ENCODE measurements around the gene EPSTI1. TPM values are rescaled to one million over a fixed set of nuclear protein-coding genes. Genes with fewer than 3 reads are reported as not detected.

The EPSTI1 gene
- total RNA-seq, 1 experiment from 2014 or later: 0.69 TPM

DNA sequence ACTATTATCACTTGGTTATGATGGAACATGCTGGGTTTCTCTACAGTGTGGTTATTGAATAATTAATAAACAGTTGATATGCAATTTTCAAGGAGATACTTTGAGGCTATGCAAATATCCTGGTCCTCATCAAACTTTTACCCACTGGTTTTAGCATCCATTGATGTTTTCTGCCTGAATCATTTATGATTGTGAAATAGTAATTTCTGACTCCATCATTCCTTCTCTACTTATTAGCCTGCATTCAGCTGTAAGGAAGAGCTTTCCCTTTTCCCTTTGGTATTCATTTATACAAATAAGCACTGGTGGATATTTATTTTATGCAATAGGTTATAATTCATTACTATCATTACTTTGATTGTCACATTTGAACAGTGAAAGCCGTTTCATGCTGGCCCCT, 17.5 kb upstream of the EPSTI1 start:
- DNase-seq (ENCODE audit: low read depth, low spot score): no peak
- intact Hi-C loops (cut with micrococcal nuclease; ENCODE audit: unreplicated experiment): no loop called here
- H3K27ac ChIP-seq (ENCODE audit: low read length): no peak overlapping the region
- CTCF ChIA-PET: no interaction called here
- H3K27me3 ChIP-seq (ENCODE audit: control insufficient read depth, insufficient read depth, low read length): no peaks in the 10 kb centered on the region
- no peaks in the 10 kb centered on the region for H3K9me3 ChIP-seq (ENCODE audit: control insufficient read depth, insufficient read depth, low read depth, low read length)
- no peak for ATAC-seq
- TF ChIP-seq, protein P1, sequence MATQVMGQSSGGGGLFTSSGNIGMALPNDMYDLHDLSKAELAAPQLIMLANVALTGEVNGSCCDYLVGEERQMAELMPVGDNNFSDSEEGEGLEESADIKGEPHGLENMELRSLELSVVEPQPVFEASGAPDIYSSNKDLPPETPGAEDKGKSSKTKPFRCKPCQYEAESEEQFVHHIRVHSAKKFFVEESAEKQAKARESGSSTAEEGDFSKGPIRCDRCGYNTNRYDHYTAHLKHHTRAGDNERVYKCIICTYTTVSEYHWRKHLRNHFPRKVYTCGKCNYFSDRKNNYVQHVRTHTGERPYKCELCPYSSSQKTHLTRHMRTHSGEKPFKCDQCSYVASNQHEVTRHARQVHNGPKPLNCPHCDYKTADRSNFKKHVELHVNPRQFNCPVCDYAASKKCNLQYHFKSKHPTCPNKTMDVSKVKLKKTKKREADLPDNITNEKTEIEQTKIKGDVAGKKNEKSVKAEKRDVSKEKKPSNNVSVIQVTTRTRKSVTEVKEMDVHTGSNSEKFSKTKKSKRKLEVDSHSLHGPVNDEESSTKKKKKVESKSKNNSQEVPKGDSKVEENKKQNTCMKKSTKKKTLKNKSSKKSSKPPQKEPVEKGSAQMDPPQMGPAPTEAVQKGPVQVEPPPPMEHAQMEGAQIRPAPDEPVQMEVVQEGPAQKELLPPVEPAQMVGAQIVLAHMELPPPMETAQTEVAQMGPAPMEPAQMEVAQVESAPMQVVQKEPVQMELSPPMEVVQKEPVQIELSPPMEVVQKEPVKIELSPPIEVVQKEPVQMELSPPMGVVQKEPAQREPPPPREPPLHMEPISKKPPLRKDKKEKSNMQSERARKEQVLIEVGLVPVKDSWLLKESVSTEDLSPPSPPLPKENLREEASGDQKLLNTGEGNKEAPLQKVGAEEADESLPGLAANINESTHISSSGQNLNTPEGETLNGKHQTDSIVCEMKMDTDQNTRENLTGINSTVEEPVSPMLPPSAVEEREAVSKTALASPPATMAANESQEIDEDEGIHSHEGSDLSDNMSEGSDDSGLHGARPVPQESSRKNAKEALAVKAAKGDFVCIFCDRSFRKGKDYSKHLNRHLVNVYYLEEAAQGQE (IDR thresholded peaks at IDR 0.05; ENCODE audit: insufficient read depth in 1 of 2, low read depth in 2 of 2, low read length in 1 of 2): no peak
- TF ChIP-seq POLR2AphosphoS5 (IDR thresholded peaks at IDR 0.05; ENCODE audit: low read depth, low read length): no peak
- no TSS peak for BruUV-seq (replicated peaks)
- H3K36me3 ChIP-seq (ENCODE audit: control insufficient read depth, insufficient read depth, low read length): no peaks in the 10 kb centered on the region
- H3K4me1 ChIP-seq (ENCODE audit: control insufficient read depth, insufficient read depth, low read length): no peaks in the 10 kb centered on the region
- in situ Hi-C loops (cut with HindIII; ENCODE audit: low pct_unique_long_range_greater_than_20kb, low sequenced_read_pairs): no loop called here
- H3K4me3 ChIP-seq (ENCODE audit: low read depth in 2 of 2, low read length in 2 of 2): no peak overlapping the region
- POLR2A ChIA-PET: no interaction called here

DNA sequence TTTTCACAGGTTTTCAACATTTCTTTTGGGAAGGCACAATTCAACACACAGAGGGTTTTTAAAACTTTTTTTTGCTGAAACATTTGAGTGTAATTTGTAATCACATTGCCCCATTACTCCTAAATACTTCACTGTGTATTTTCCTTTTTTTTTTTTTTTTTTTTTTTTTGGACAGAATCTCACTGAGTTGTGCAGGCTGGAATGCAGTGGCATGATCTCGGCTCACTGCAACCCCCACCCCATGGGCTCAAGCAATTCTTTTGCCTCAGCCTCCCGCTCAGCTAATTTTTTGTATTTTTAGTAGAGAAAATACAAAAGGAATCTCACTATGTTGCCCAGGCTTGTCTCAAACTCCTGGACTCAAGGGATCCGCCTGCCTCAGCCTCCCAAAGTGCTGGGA, 16.6 kb upstream of the EPSTI1 start:
- TF ChIP-seq, protein P2, sequence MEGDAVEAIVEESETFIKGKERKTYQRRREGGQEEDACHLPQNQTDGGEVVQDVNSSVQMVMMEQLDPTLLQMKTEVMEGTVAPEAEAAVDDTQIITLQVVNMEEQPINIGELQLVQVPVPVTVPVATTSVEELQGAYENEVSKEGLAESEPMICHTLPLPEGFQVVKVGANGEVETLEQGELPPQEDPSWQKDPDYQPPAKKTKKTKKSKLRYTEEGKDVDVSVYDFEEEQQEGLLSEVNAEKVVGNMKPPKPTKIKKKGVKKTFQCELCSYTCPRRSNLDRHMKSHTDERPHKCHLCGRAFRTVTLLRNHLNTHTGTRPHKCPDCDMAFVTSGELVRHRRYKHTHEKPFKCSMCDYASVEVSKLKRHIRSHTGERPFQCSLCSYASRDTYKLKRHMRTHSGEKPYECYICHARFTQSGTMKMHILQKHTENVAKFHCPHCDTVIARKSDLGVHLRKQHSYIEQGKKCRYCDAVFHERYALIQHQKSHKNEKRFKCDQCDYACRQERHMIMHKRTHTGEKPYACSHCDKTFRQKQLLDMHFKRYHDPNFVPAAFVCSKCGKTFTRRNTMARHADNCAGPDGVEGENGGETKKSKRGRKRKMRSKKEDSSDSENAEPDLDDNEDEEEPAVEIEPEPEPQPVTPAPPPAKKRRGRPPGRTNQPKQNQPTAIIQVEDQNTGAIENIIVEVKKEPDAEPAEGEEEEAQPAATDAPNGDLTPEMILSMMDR (IDR thresholded peaks at IDR 0.05): no peak
- TF ChIP-seq TCF7L2 (IDR thresholded peaks at IDR 0.05; ENCODE audit: low read depth, low read length): no peak
- no peak for TF ChIP-seq SIN3A (IDR thresholded peaks at IDR 0.05; ENCODE audit: borderline replicate concordance, insufficient read depth, low read depth, low read length)
- TF ChIP-seq POLR2AphosphoS5 (IDR thresholded peaks at IDR 0.05; ENCODE audit: low read depth, low read length): no peak
- TF ChIP-seq, protein P1 (IDR thresholded peaks at IDR 0.05; ENCODE audit: insufficient read depth in 1 of 2, low read depth in 2 of 2, low read length in 1 of 2): no peak
- Histone ChIP-seq H3K4me1 (ENCODE audit: control insufficient read depth, insufficient read depth, low read length) (no peaks in the 10 kb centered on the region), H3K36me3 (ENCODE audit: control insufficient read depth, insufficient read depth, low read length) (no peaks in the 10 kb centered on the region), H3K27me3 (ENCODE audit: control insufficient read depth, insufficient read depth, low read length) (no peaks in the 10 kb centered on the region), H3K9me3 (ENCODE audit: control insufficient read depth, insufficient read depth, low read depth, low read length) (no peaks in the 10 kb centered on the region), H3K27ac (ENCODE audit: low read length) (no peak overlapping the region), H3K4me3 (ENCODE audit: low read depth in 2 of 2, low read length in 2 of 2) (no peak overlapping the region)
- DNase-seq (ENCODE audit: low read depth, low spot score) (no peak), ATAC-seq (no peak)
- CTCF ChIA-PET: no interaction called here
- POLR2A ChIA-PET: no interaction called here
- in situ Hi-C loops (cut with HindIII; ENCODE audit: low pct_unique_long_range_greater_than_20kb, low sequenced_read_pairs) (no loop called here), intact Hi-C loops (cut with micrococcal nuclease; ENCODE audit: unreplicated experiment) (no loop called here)
- no TSS peak for BruUV-seq (replicated peaks)
